H9 (cell line): ENCODE data around the gene KHK. TPM values are rescaled to one million over a fixed set of nuclear protein-coding genes. Genes with fewer than 3 reads are reported as not detected.

Experiments used
- DNase-seq: peaks from one replicate; pipeline ENCODE4 v3.0.0-alpha.2; 2017
- H2AFZ ChIP-seq: one replicate; pipeline ENCODE4 v1.6.1; 2013; ENCODE audit warnings: mild to moderate bottlenecking, low read length, control low read depth, moderate library complexity
- H2AK5ac ChIP-seq: 2 replicates; pipeline ENCODE4 v1.6.1; 2013; ENCODE audit warnings: low read length, control low read depth, mixed read lengths; ENCODE audit not compliant: insufficient read length
- H2BK120ac ChIP-seq: one replicate; pipeline ENCODE4 v1.6.1; 2013; ENCODE audit warnings: low read depth, mild to moderate bottlenecking, low read length, control low read depth, inconsistent platforms; ENCODE audit not compliant: poor library complexity, severe bottlenecking
- H2BK12ac ChIP-seq: 2 replicates; pipeline ENCODE4 v1.6.1; 2013; ENCODE audit warnings: low read length, control low read depth, mixed read lengths, low read depth; ENCODE audit not compliant: insufficient read length
- H2BK15ac ChIP-seq: 2 replicates; pipeline ENCODE4 v1.6.1; 2013; ENCODE audit warnings: low read depth, low read length, control low read depth
- H2BK20ac ChIP-seq: one replicate; pipeline ENCODE4 v1.6.1; 2013; ENCODE audit warnings: low read depth, mild to moderate bottlenecking, low read length, control low read depth, inconsistent platforms; ENCODE audit not compliant: poor library complexity, severe bottlenecking
- H2BK5ac ChIP-seq: 2 replicates; pipeline ENCODE4 v1.6.1; 2013; ENCODE audit warnings: low read length, control low read depth, mixed read lengths; ENCODE audit not compliant: insufficient read length
- H3K14ac ChIP-seq: 2 replicates; pipeline ENCODE4 v1.6.1; 2013; ENCODE audit warnings: low read length, control low read depth; ENCODE audit not compliant: insufficient read depth
- H3K18ac ChIP-seq: 2 replicates; pipeline ENCODE4 v1.6.1; 2013; ENCODE audit warnings: low read depth, mild to moderate bottlenecking, mixed read lengths, low read length, control low read depth; ENCODE audit not compliant: insufficient read length
- H3K23ac ChIP-seq: 2 replicates; pipeline ENCODE4 v1.6.1; 2013; ENCODE audit warnings: low read length, control low read depth, mixed read lengths, low read depth; ENCODE audit not compliant: insufficient read length
- H3K23me2 ChIP-seq: 2 replicates; pipeline ENCODE4 v1.6.1; 2013; ENCODE audit warnings: low read depth, mild to moderate bottlenecking, mixed read lengths, low read length, control low read depth; ENCODE audit not compliant: insufficient read length, poor library complexity, severe bottlenecking
- H3K27ac ChIP-seq: 2 replicates; pipeline ENCODE4 v1.5.1; 2013; ENCODE audit warnings: low read length, control low read depth, mixed read lengths, low read depth; ENCODE audit not compliant: insufficient read length
- H3K27me3 ChIP-seq: 2 replicates; pipeline ENCODE4 v1.6.1; 2013; ENCODE audit warnings: low read length, control low read depth, inconsistent platforms; ENCODE audit not compliant: insufficient read depth
- H3K4ac ChIP-seq: 2 replicates; pipeline ENCODE4 v1.6.1; 2013; ENCODE audit warnings: low read depth, mild to moderate bottlenecking, control low read depth, inconsistent platforms, low read length, moderate library complexity
- H3K4me1 ChIP-seq: 2 replicates; pipeline ENCODE4 v1.6.1; 2013; ENCODE audit warnings: low read length, control low read depth, inconsistent platforms; ENCODE audit not compliant: insufficient read depth
- H3K4me2 ChIP-seq: 2 replicates; pipeline ENCODE4 v1.6.1; 2013; ENCODE audit warnings: low read length, control low read depth, mixed read lengths; ENCODE audit not compliant: insufficient read length, insufficient read depth
- H3K56ac ChIP-seq: 2 replicates; pipeline ENCODE4 v1.6.1; 2013; ENCODE audit warnings: low read depth, mild to moderate bottlenecking, mixed read lengths, low read length, control low read depth; ENCODE audit not compliant: insufficient read length
- H3K79me1 ChIP-seq: 2 replicates; pipeline ENCODE4 v1.6.1; 2013; ENCODE audit warnings: low read depth, mild to moderate bottlenecking, moderate library complexity, low read length, control low read depth, inconsistent platforms; ENCODE audit not compliant: insufficient read depth, poor library complexity, severe bottlenecking
- H3K79me2 ChIP-seq: 2 replicates; pipeline ENCODE4 v1.6.1; 2013; ENCODE audit warnings: low read length, control low read depth, inconsistent platforms; ENCODE audit not compliant: insufficient read depth
- H3K9ac ChIP-seq: 2 replicates; pipeline ENCODE4 v1.6.1; 2013; ENCODE audit warnings: low read length, control low read depth, mixed read lengths; ENCODE audit not compliant: insufficient read length; ENCODE audit errors: extremely low read depth
- H3K9me3 ChIP-seq: one replicate; pipeline ENCODE4 v1.6.1; 2013; ENCODE audit warnings: low read depth, low read length, inconsistent platforms; ENCODE audit not compliant: control insufficient read depth
- H3T11ph ChIP-seq: one replicate; pipeline ENCODE4 v1.6.1; 2013; ENCODE audit warnings: mild to moderate bottlenecking, low read length, control low read depth, inconsistent platforms
- H4K20me1 ChIP-seq: one replicate; pipeline ENCODE4 v1.6.1; 2013; ENCODE audit not compliant: control insufficient read depth, insufficient read length, insufficient read depth
- H4K5ac ChIP-seq: 2 replicates; pipeline ENCODE4 v1.6.1; 2013; ENCODE audit warnings: low read depth, mild to moderate bottlenecking, mixed read lengths, low read length, control low read depth; ENCODE audit not compliant: insufficient read length
- H4K8ac ChIP-seq: replicated peaks from 2 replicates; pipeline ENCODE4 v1.6.1; 2013; ENCODE audit warnings: low read length, control low read depth, mixed read lengths, low read depth; ENCODE audit not compliant: insufficient read length
- H4K91ac ChIP-seq: 2 replicates; pipeline ENCODE4 v1.6.1; 2013; ENCODE audit warnings: low read depth, mild to moderate bottlenecking, moderate library complexity, mixed read lengths, low read length, control low read depth; ENCODE audit not compliant: insufficient read length
- H3K27ac Mint-ChIP-seq, 3 experiments: 2 replicates in 2 of 3; 3 replicates in 1 of 3; pipeline ENCODE4 v1.8.0; 2020 to 2021; ENCODE audit warnings: mixed read lengths in 3 of 3, mild to moderate bottlenecking in 1 of 3, moderate library complexity in 1 of 3
- H3K27me3 Mint-ChIP-seq: 2 replicates; pipeline ENCODE4 v1.8.0; 2021; ENCODE audit warnings: low read depth, mild to moderate bottlenecking, moderate library complexity, mixed read lengths
- H3K36me3 Mint-ChIP-seq, 3 experiments: 2 replicates in 2 of 3; 3 replicates in 1 of 3; pipeline ENCODE4 v1.8.0; 2020 to 2021; ENCODE audit warnings: low read depth in 3 of 3, mixed read lengths in 3 of 3; ENCODE audit not compliant: insufficient read depth in 1 of 3
- H3K4me1 Mint-ChIP-seq, 2 experiments: 2 replicates each; pipeline ENCODE4 v1.8.0; 2020; ENCODE audit warnings: mixed read lengths in 2 of 2
- H3K4me3 Mint-ChIP-seq, 2 experiments: 2 replicates in 1 of 2; 3 replicates in 1 of 2; pipeline ENCODE4 v1.8.0; 2020 to 2021; ENCODE audit warnings: mild to moderate bottlenecking in 2 of 2, mixed read lengths in 2 of 2, moderate library complexity in 1 of 2
- H3K9me3 Mint-ChIP-seq, 2 experiments: 2 replicates in 1 of 2; 3 replicates in 1 of 2; pipeline ENCODE4 v1.8.0; 2020; ENCODE audit warnings: mild to moderate bottlenecking in 2 of 2, mixed read lengths in 2 of 2, moderate library complexity in 1 of 2
- WGBS: extraction: QIAGEN DNeasy Blood & Tissue Kit; methylation state at CpG from one replicate; pipeline ENCODE4 v1.1.7; 2013; ENCODE audit warnings: missing lambda C conversion rate, low lambda C conversion rate, mixed read lengths; ENCODE audit not compliant: insufficient read length; ENCODE audit errors: extremely low coverage; 5-methylcytosine and 5-hydroxymethylcytosine counted together
- total RNA-seq: library from RNA; stranded (reverse); gene quantifications from 2 replicates; pipeline ENCODE4 v1.2.1, GENCODE V29; 2021
- TF ChIP-seq, protein P1 (sequence below): fragments of 200-600 bp; sonication (generic); conservative IDR thresholded peaks from 3 replicates; pipeline ENCODE4 v1.8.0; 2021; ENCODE audit warnings: antibody characterized with exemption, mild to moderate bottlenecking

Gene KHK
- total RNA-seq, 1 experiment from 2014 or later, result 12.1 TPM

DNA sequence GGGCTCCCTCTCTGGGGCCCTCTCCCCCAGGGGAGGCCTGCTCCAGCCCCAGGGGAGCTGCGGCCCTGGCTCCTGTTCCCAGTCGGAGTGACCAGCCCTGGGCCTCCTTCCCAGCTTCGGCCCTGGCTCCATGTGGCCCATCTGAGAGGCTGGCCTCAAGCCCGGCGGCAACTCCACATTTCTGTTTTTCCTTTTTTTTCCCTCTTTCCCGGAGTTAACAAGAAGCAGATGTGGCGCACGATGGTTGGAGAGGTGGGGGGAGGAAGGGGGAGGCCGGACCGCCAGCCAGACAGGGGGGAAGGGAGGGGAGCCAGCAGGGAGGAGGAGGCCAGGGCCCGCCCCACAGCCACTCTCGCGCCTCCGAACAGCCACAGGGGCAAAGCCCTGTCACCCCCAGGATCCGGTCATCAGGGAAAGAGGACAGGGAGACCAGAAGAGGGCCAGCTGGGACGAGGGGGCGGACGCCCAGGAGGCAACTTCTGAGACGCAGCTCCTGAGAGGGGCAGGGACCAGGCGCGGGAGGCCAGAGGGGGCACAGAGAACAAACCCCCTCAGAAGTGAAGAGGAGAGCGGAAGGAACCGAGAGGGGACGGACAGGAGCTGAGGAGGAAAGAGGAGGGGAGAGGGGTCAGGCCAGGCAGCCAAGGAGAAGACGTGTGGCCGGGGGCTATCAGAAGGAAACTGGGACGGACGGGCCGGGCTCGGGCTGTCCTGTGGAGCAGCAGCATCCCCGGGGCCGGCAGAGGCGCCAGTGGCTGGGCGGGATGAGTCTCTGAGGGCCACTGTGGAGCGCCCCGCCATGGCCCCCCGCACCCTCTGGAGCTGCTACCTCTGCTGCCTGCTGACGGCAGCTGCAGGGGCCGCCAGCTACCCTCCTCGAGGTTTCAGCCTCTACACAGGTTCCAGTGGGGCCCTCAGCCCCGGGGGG, 8.0 kb upstream of the KHK start, which contains the start of gene EMILIN1:
TSS of gene EMILIN1 (plus strand) at position 349 of the 928 bp plus-strand sequence. CDS start at position 800, 451 bp downstream.
- Histone ChIP-seq H3T11ph (no peak within 1 kb of the TSS), H3K18ac (peak within 1 kb of the TSS; percentile 27), H3K9me3 (no peaks in the 10 kb centered on the region), H2BK120ac (no peak within 1 kb of the TSS), H3K4ac (no peak within 1 kb of the TSS), H2BK12ac (no peak within 1 kb of the TSS), H3K27me3 (no peaks in the 10 kb centered on the region), H2AFZ (no peak within 1 kb of the TSS), H3K4me2 (no peak within 1 kb of the TSS), H3K27ac (no peak within 1 kb of the TSS), H3K56ac (no peak within 1 kb of the TSS), H4K5ac (no peak within 1 kb of the TSS), H3K9ac (no peak within 1 kb of the TSS), H2AK5ac (no peak within 1 kb of the TSS), H3K79me1 (no peaks in the 10 kb centered on the region), H4K91ac (no peak within 1 kb of the TSS), H3K14ac (peak within 1 kb of the TSS; percentile 78; the same call in 1 of the 2 replicates), H4K20me1 (no peaks in the 10 kb centered on the region), H2BK5ac (no peak within 1 kb of the TSS), H4K8ac (no peak within 1 kb of the TSS), H3K23me2 (no peaks in the 10 kb centered on the region), H3K23ac (no peak within 1 kb of the TSS), H3K79me2 (no peaks in the 10 kb centered on the region), H2BK20ac (no peak within 1 kb of the TSS), H3K4me1 (no peaks in the 10 kb centered on the region), H2BK15ac (no peak within 1 kb of the TSS)
- no peaks in the 10 kb centered on the region for H3K9me3 Mint-ChIP-seq
- H3K27me3 Mint-ChIP-seq, result peaks cover 19% of the 10 kb centered on the region
- H3K27ac Mint-ChIP-seq, result peak within 1 kb of the TSS in 1 of 3 experiments; percentile 77; a peak in 1 of 7 replicates
- DNase-seq, result peak; percentile 49
- peaks cover 15 to 32% of the 10 kb centered on the region in 2 experiments for H3K4me1 Mint-ChIP-seq
- no CpG with 5 or more reads among the region's 41 CpGs for WGBS
- H3K4me3 Mint-ChIP-seq, result peak within 1 kb of the TSS in 1 of 2 experiments; percentile 41; a peak in 2 of 5 replicates
- TF ChIP-seq, protein P1, sequence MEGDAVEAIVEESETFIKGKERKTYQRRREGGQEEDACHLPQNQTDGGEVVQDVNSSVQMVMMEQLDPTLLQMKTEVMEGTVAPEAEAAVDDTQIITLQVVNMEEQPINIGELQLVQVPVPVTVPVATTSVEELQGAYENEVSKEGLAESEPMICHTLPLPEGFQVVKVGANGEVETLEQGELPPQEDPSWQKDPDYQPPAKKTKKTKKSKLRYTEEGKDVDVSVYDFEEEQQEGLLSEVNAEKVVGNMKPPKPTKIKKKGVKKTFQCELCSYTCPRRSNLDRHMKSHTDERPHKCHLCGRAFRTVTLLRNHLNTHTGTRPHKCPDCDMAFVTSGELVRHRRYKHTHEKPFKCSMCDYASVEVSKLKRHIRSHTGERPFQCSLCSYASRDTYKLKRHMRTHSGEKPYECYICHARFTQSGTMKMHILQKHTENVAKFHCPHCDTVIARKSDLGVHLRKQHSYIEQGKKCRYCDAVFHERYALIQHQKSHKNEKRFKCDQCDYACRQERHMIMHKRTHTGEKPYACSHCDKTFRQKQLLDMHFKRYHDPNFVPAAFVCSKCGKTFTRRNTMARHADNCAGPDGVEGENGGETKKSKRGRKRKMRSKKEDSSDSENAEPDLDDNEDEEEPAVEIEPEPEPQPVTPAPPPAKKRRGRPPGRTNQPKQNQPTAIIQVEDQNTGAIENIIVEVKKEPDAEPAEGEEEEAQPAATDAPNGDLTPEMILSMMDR, result no peak
- H3K36me3 Mint-ChIP-seq, result no peaks in the 10 kb centered on the region
